ENCODE data around the gene MGAT4C.

GRCh38 chr12:85920324-85920947, 335.8 kb downstream of the MGAT4C start:
- TF ChIP-seq, protein P1, sequence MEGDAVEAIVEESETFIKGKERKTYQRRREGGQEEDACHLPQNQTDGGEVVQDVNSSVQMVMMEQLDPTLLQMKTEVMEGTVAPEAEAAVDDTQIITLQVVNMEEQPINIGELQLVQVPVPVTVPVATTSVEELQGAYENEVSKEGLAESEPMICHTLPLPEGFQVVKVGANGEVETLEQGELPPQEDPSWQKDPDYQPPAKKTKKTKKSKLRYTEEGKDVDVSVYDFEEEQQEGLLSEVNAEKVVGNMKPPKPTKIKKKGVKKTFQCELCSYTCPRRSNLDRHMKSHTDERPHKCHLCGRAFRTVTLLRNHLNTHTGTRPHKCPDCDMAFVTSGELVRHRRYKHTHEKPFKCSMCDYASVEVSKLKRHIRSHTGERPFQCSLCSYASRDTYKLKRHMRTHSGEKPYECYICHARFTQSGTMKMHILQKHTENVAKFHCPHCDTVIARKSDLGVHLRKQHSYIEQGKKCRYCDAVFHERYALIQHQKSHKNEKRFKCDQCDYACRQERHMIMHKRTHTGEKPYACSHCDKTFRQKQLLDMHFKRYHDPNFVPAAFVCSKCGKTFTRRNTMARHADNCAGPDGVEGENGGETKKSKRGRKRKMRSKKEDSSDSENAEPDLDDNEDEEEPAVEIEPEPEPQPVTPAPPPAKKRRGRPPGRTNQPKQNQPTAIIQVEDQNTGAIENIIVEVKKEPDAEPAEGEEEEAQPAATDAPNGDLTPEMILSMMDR (conservative IDR thresholded peaks at IDR 0.05; ENCODE audit: low read depth, low read length): peak; percentile 75
- TF ChIP-seq EZH2phosphoT487 (IDR thresholded peaks at IDR 0.05; ENCODE audit: borderline replicate concordance, low read length) (no peak), EZH2 (IDR thresholded peaks at IDR 0.05; ENCODE audit: low read length, unreplicated experiment) (no peak)

Data from PC-3 (cell line).